ENCODE data around the gene CD300A.

DNA sequence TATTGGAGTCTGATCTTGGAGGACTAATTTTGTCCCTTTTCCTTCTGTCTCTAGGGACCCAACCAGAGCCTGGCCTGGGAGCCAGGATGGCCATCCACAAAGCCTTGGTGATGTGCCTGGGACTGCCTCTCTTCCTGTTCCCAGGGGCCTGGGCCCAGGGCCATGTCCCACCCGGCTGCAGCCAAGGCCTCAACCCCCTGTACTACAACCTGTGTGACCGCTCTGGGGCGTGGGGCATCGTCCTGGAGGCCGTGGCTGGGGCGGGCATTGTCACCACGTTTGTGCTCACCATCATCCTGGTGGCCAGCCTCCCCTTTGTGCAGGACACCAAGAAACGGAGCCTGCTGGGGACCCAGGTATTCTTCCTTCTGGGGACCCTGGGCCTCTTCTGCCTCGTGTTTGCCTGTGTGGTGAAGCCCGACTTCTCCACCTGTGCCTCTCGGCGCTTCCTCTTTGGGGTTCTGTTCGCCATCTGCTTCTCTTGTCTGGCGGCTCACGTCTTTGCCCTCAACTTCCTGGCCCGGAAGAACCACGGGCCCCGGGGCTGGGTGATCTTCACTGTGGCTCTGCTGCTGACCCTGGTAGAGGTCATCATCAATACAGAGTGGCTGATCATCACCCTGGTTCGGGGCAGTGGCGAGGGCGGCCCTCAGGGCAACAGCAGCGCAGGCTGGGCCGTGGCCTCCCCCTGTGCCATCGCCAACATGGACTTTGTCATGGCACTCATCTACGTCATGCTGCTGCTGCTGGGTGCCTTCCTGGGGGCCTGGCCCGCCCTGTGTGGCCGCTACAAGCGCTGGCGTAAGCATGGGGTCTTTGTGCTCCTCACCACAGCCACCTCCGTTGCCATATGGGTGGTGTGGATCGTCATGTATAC, 26.5 kb upstream of the CD300A start:
- TF ChIP-seq EZH2 (IDR thresholded peaks at IDR 0.05; ENCODE audit: low read length, missing control alignments), result no peak
- TF ChIP-seq, protein P1, sequence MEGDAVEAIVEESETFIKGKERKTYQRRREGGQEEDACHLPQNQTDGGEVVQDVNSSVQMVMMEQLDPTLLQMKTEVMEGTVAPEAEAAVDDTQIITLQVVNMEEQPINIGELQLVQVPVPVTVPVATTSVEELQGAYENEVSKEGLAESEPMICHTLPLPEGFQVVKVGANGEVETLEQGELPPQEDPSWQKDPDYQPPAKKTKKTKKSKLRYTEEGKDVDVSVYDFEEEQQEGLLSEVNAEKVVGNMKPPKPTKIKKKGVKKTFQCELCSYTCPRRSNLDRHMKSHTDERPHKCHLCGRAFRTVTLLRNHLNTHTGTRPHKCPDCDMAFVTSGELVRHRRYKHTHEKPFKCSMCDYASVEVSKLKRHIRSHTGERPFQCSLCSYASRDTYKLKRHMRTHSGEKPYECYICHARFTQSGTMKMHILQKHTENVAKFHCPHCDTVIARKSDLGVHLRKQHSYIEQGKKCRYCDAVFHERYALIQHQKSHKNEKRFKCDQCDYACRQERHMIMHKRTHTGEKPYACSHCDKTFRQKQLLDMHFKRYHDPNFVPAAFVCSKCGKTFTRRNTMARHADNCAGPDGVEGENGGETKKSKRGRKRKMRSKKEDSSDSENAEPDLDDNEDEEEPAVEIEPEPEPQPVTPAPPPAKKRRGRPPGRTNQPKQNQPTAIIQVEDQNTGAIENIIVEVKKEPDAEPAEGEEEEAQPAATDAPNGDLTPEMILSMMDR (conservative IDR thresholded peaks at IDR 0.05 in 1 of 2, IDR thresholded peaks at IDR 0.05 in 1 of 2; ENCODE audit: low read depth in 1 of 2, low read length in 2 of 2), result no peak
